OCI-LY7 (cell line): ENCODE data around the gene LSMEM2.

Source experiments
- CTCF ChIP-seq: fragments of 200-600 bp; sonication (generic); conservative IDR thresholded peaks from 2 replicates; pipeline ENCODE4 v1.5.1; 2014; ENCODE audit warnings: mild to moderate bottlenecking, antibody characterized with exemption, low read length, moderate library complexity, mixed read lengths
- EZH2phosphoT487 ChIP-seq: fragments of 200-600 bp; sonication (generic); IDR thresholded peaks from 2 replicates; pipeline ENCODE4 v1.6.1; 2018; ENCODE audit warnings: low read depth, borderline replicate concordance, mild to moderate bottlenecking, mixed run types, antibody characterized with exemption, low read length, moderate library complexity, mixed read lengths

DNA sequence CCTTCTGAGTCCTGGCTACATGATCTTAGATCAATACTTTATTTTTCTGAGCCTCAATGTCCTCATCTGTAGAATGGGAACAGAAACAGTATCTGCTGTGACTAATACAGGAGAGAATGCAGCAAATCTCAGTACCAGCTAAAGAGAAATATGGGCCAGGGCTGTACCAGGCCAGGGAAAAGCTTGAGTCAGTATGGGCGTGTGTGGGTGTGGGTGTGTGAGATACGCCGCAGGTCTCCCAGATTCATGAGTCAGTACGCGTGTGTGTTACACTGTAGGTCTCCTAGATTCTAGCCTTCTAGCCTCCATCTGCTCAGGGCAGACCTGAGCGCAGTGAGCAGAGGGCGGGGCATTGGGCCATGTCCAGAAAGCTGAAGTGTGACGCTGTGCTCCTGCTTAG lies 27.7 kb upstream of the LSMEM2 start:
- TF ChIP-seq CTCF (no peak), EZH2phosphoT487 (no peak)
